OCI-LY7 (cell line): ENCODE data around the gene VTI1A.

Experiments
- CTCF ChIP-seq: fragments of 200-600 bp; sonication (generic); conservative IDR thresholded peaks from 2 replicates; pipeline ENCODE4 v1.5.1; 2014; ENCODE audit warnings: mild to moderate bottlenecking, antibody characterized with exemption, low read length, moderate library complexity, mixed read lengths
- EZH2phosphoT487 ChIP-seq: fragments of 200-600 bp; sonication (generic); IDR thresholded peaks from 2 replicates; pipeline ENCODE4 v1.6.1; 2018; ENCODE audit warnings: low read depth, borderline replicate concordance, mild to moderate bottlenecking, mixed run types, antibody characterized with exemption, low read length, moderate library complexity, mixed read lengths

DNA sequence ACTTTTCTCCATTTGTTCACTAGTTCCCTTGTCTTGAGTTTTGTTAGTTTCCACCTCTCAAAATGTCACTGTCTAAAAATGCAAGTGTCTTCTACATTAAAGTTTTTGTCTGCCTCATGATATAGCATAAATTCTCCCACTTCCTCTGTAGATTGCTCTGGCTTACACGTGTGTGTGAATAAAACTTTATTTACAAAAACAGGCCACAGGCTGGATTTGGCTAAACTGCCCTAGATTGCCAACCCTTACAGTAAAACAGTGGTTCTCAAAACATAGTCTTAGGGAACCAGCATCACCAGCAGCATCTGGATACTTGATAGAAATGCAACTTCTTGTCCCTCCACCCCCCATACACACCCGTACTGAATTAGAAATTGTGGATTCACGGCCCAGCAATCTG is 207.8 kb downstream of the VTI1A start:
- TF ChIP-seq CTCF = no peak
- TF ChIP-seq EZH2phosphoT487 = no peak
